H1 (cell line): ENCODE results near the gene MRPL36. TPM values are rescaled to one million over a fixed set of nuclear protein-coding genes. Genes with fewer than 3 reads are reported as not detected.

Experiments
- EP300 ChIP-seq, 2 experiments: IDR thresholded peaks; 1 replicate in 1 of 2; 2 replicates in 1 of 2; pipeline ENCODE4 v1.6.1; 2011 to 2012; ENCODE audit warnings: low read depth in 2 of 2, low read length in 2 of 2, mild to moderate bottlenecking in 2 of 2, borderline replicate concordance in 1 of 2, inconsistent platforms in 1 of 2, moderate library complexity in 1 of 2
- EZH2 ChIP-seq: fragments of 200-600 bp; sonication (generic); IDR thresholded peaks from 2 replicates; pipeline ENCODE4 v1.7.1; 2012; ENCODE audit warnings: low read depth, mild to moderate bottlenecking, moderate library complexity, low read length, inconsistent platforms; ENCODE audit not compliant: severe bottlenecking
- JUND ChIP-seq: IDR thresholded peaks from 2 replicates; pipeline ENCODE4 v1.6.1; 2011; ENCODE audit warnings: mild to moderate bottlenecking, improper control_type of control experiment, low read length
- POLR2A ChIP-seq, 2 experiments: IDR thresholded peaks; 1 replicate in 1 of 2; 2 replicates in 1 of 2; pipeline ENCODE4 v1.6.1; 2011; ENCODE audit warnings: low read depth in 2 of 2, low read length in 2 of 2, mild to moderate bottlenecking in 2 of 2; ENCODE audit errors: control extremely low read depth in 1 of 2
- RXRA ChIP-seq: IDR thresholded peaks from 2 replicates; pipeline ENCODE4 v1.6.1; 2011; ENCODE audit warnings: low read depth, mild to moderate bottlenecking, low read length, moderate library complexity; ENCODE audit not compliant: insufficient read depth
- SAP30 ChIP-seq: fragments of 300-600 bp; sonication (generic); IDR thresholded peaks from 2 replicates; pipeline ENCODE4 v1.7.1; 2012; ENCODE audit warnings: low read length, moderate library complexity, mild to moderate bottlenecking, inconsistent platforms; ENCODE audit not compliant: insufficient read depth, insufficient replicate concordance
- SUZ12 ChIP-seq: fragments of 200-600 bp; sonication (generic); IDR thresholded peaks from 2 replicates; pipeline ENCODE4 v1.6.1; 2012; ENCODE audit warnings: mild to moderate bottlenecking, inconsistent platforms, low read length, moderate library complexity, mixed read lengths
- YY1 ChIP-seq: IDR thresholded peaks from 2 replicates; pipeline ENCODE4 v1.6.1; 2011; ENCODE audit warnings: low read depth, mild to moderate bottlenecking, low read length
- polyA plus RNA-seq, 7 experiments: library from polyadenylated mRNA; depleted of rRNA in 3 of 7; stranded (reverse) in 5 of 7; unstranded in 2 of 7; fragments of >200 nt in 5 of 7; fragments of 200-250 nt in 2 of 7; gene quantifications; 1 replicate in 5 of 7; 2 replicates in 1 of 7; 4 replicates in 1 of 7; pipeline versions ENCODE4 v1.2.1 to v1.2.3, GENCODE V29; 2011 to 2013; ENCODE audit warnings: missing spikeins in 2 of 7, mixed read lengths in 2 of 7
- total RNA-seq: library from RNA; stranded (reverse); fragmentation: NEBNext Ultra II Directional; extraction: Animal tissue kit (Norgen Biotek cat#: 25700); gene quantifications from 2 replicates; pipeline ENCODE4 v1.2.1, GENCODE V29; 2021
- TF ChIP-seq, protein P1 (sequence below): fragments of 300-600 bp; sonication (generic); IDR thresholded peaks from 2 replicates; pipeline ENCODE4 v1.7.1; 2012; ENCODE audit warnings: low read length, moderate library complexity, mild to moderate bottlenecking, inconsistent platforms; ENCODE audit not compliant: insufficient replicate concordance
- TF ChIP-seq, protein P2 (sequence below): IDR thresholded peaks from 2 replicates; pipeline ENCODE4 v1.6.1; 2011; ENCODE audit warnings: low read length, improper control_type of control experiment

The MRPL36 gene
- total and polyA plus RNA-seq, 2 of the 8 experiments (the other 6 are each of a cell fraction or from before 2014, with no cell fraction given) = 56.3 to 81.5 TPM

DNA sequence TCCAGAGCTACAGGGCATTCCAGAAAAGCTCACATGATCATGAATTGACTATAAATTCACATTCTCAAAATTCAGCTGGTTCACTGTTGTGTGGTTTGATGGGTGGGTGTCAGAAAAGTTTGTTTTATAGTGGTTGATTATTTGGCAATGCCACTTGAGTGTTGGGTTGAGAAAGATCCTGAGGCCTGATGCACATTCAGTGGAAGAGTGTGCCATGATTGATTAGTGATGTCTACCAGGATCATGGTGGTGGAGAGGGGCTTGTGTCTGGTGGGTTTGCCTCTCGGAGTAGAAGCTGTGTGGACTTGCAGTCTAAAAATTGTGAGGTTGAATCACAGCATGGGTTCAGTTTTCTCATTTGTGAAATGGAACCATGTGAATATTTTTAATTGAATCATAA is 3.6 kb upstream of the MRPL36 start (continued):
- TF ChIP-seq, protein P1, sequence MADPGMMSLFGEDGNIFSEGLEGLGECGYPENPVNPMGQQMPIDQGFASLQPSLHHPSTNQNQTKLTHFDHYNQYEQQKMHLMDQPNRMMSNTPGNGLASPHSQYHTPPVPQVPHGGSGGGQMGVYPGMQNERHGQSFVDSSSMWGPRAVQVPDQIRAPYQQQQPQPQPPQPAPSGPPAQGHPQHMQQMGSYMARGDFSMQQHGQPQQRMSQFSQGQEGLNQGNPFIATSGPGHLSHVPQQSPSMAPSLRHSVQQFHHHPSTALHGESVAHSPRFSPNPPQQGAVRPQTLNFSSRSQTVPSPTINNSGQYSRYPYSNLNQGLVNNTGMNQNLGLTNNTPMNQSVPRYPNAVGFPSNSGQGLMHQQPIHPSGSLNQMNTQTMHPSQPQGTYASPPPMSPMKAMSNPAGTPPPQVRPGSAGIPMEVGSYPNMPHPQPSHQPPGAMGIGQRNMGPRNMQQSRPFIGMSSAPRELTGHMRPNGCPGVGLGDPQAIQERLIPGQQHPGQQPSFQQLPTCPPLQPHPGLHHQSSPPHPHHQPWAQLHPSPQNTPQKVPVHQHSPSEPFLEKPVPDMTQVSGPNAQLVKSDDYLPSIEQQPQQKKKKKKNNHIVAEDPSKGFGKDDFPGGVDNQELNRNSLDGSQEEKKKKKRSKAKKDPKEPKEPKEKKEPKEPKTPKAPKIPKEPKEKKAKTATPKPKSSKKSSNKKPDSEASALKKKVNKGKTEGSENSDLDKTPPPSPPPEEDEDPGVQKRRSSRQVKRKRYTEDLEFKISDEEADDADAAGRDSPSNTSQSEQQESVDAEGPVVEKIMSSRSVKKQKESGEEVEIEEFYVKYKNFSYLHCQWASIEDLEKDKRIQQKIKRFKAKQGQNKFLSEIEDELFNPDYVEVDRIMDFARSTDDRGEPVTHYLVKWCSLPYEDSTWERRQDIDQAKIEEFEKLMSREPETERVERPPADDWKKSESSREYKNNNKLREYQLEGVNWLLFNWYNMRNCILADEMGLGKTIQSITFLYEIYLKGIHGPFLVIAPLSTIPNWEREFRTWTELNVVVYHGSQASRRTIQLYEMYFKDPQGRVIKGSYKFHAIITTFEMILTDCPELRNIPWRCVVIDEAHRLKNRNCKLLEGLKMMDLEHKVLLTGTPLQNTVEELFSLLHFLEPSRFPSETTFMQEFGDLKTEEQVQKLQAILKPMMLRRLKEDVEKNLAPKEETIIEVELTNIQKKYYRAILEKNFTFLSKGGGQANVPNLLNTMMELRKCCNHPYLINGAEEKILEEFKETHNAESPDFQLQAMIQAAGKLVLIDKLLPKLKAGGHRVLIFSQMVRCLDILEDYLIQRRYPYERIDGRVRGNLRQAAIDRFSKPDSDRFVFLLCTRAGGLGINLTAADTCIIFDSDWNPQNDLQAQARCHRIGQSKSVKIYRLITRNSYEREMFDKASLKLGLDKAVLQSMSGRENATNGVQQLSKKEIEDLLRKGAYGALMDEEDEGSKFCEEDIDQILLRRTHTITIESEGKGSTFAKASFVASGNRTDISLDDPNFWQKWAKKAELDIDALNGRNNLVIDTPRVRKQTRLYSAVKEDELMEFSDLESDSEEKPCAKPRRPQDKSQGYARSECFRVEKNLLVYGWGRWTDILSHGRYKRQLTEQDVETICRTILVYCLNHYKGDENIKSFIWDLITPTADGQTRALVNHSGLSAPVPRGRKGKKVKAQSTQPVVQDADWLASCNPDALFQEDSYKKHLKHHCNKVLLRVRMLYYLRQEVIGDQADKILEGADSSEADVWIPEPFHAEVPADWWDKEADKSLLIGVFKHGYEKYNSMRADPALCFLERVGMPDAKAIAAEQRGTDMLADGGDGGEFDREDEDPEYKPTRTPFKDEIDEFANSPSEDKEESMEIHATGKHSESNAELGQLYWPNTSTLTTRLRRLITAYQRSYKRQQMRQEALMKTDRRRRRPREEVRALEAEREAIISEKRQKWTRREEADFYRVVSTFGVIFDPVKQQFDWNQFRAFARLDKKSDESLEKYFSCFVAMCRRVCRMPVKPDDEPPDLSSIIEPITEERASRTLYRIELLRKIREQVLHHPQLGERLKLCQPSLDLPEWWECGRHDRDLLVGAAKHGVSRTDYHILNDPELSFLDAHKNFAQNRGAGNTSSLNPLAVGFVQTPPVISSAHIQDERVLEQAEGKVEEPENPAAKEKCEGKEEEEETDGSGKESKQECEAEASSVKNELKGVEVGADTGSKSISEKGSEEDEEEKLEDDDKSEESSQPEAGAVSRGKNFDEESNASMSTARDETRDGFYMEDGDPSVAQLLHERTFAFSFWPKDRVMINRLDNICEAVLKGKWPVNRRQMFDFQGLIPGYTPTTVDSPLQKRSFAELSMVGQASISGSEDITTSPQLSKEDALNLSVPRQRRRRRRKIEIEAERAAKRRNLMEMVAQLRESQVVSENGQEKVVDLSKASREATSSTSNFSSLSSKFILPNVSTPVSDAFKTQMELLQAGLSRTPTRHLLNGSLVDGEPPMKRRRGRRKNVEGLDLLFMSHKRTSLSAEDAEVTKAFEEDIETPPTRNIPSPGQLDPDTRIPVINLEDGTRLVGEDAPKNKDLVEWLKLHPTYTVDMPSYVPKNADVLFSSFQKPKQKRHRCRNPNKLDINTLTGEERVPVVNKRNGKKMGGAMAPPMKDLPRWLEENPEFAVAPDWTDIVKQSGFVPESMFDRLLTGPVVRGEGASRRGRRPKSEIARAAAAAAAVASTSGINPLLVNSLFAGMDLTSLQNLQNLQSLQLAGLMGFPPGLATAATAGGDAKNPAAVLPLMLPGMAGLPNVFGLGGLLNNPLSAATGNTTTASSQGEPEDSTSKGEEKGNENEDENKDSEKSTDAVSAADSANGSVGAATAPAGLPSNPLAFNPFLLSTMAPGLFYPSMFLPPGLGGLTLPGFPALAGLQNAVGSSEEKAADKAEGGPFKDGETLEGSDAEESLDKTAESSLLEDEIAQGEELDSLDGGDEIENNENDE = no peak
- TF ChIP-seq YY1 (no peak), EZH2 (no peak), POLR2A (IDR thresholded peaks at IDR 0.05; ENCODE audit: control extremely low read depth in 1 of 2, low read depth in 2 of 2, low read length in 2 of 2) (no peak), RXRA (no peak), SAP30 (no peak), SUZ12 (no peak), JUND (no peak), EP300 (IDR thresholded peaks at IDR 0.05; ENCODE audit: borderline replicate concordance in 1 of 2, low read depth in 2 of 2, low read length in 2 of 2) (no peak)
- TF ChIP-seq, protein P2, sequence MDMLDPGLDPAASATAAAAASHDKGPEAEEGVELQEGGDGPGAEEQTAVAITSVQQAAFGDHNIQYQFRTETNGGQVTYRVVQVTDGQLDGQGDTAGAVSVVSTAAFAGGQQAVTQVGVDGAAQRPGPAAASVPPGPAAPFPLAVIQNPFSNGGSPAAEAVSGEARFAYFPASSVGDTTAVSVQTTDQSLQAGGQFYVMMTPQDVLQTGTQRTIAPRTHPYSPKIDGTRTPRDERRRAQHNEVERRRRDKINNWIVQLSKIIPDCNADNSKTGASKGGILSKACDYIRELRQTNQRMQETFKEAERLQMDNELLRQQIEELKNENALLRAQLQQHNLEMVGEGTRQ = no peak
